GM23338 (cell line): ENCODE data around the gene RNF19B. TPM values are rescaled to one million over a fixed set of nuclear protein-coding genes. Genes with fewer than 3 reads are reported as not detected.

Source experiments
- ATAC-seq: fragments of 200-7000 bp; cut with Tn5 transposase; 3 replicates; pipeline ENCODE4 v1.9.1; 2020
- DNase-seq: peaks from one replicate; pipeline ENCODE4 v3.0.0-alpha.2; 2015; ENCODE audit warnings: low spot score
- H2AFZ ChIP-seq: fragments of 200-600 bp; sonication (generic); 2 replicates; pipeline ENCODE4 v1.8.0; 2016; ENCODE audit warnings: antibody characterized with exemption, mild to moderate bottlenecking, moderate library complexity
- H3F3A ChIP-seq: fragments of 200-600 bp; sonication (generic); replicated peaks from 2 replicates; pipeline ENCODE4 v1.8.0; 2017; ENCODE audit warnings: antibody characterized with exemption, mixed run types, low read depth
- H3K27ac ChIP-seq: fragments of 200-600 bp; sonication (generic); 2 replicates; pipeline ENCODE4 v1.6.1; 2016; ENCODE audit warnings: low read depth
- H3K27me3 ChIP-seq: fragments of 200-600 bp; sonication (generic); 2 replicates; pipeline ENCODE4 v1.8.0; 2016; ENCODE audit warnings: mild to moderate bottlenecking, mixed run types, moderate library complexity; ENCODE audit not compliant: insufficient read depth
- H3K36me3 ChIP-seq: fragments of 200-600 bp; sonication (generic); 2 replicates; pipeline ENCODE4 v1.8.0; 2016; ENCODE audit warnings: mild to moderate bottlenecking; ENCODE audit not compliant: insufficient read depth
- H3K4me1 ChIP-seq: fragments of 200-600 bp; sonication (generic); 2 replicates; pipeline ENCODE4 v1.8.0; 2016; ENCODE audit warnings: mild to moderate bottlenecking, moderate library complexity; ENCODE audit not compliant: insufficient read depth
- H3K4me2 ChIP-seq: fragments of 200-600 bp; sonication (generic); 2 replicates; pipeline ENCODE4 v1.7.1; 2017; ENCODE audit warnings: mixed run types
- H3K4me3 ChIP-seq: fragments of 200-600 bp; sonication (generic); 2 replicates; pipeline ENCODE4 v1.6.1; 2016; ENCODE audit warnings: mixed run types
- H3K79me2 ChIP-seq: fragments of 200-600 bp; sonication (generic); replicated peaks from 2 replicates; pipeline ENCODE4 v1.8.0; 2017; ENCODE audit warnings: mild to moderate bottlenecking; ENCODE audit not compliant: insufficient read depth
- H3K9me2 ChIP-seq: fragments of 200-600 bp; sonication (generic); 2 replicates; pipeline ENCODE4 v1.8.0; 2017; ENCODE audit not compliant: insufficient read depth
- H4K20me1 ChIP-seq: fragments of 200-600 bp; sonication (generic); replicated peaks from 2 replicates; pipeline ENCODE4 v1.8.0; 2017; ENCODE audit warnings: mild to moderate bottlenecking; ENCODE audit not compliant: insufficient read depth
- H3K27ac Mint-ChIP-seq: 2 replicates; pipeline ENCODE4 v1.8.0; 2020; ENCODE audit warnings: inconsistent platforms, mild to moderate bottlenecking, moderate library complexity, mixed read lengths
- H3K27me3 Mint-ChIP-seq: 3 replicates; pipeline ENCODE4 v1.8.0; 2022; ENCODE audit warnings: low read depth, mild to moderate bottlenecking, moderate library complexity, mixed read lengths, inconsistent platforms; ENCODE audit not compliant: insufficient read depth, poor library complexity
- H3K36me3 Mint-ChIP-seq: 3 replicates; pipeline ENCODE4 v1.8.0; 2021; ENCODE audit warnings: low read depth, mild to moderate bottlenecking, inconsistent platforms, moderate library complexity, mixed read lengths
- H3K4me1 Mint-ChIP-seq: 3 replicates; pipeline ENCODE4 v1.8.0; 2020; ENCODE audit warnings: mild to moderate bottlenecking, inconsistent platforms, mixed read lengths
- H3K4me3 Mint-ChIP-seq: 3 replicates; pipeline ENCODE4 v1.8.0; 2021; ENCODE audit warnings: moderate library complexity, mild to moderate bottlenecking, inconsistent platforms, mixed read lengths
- H3K9me3 Mint-ChIP-seq: 3 replicates; pipeline ENCODE4 v1.8.0; 2020; ENCODE audit warnings: moderate library complexity, mild to moderate bottlenecking, inconsistent platforms, mixed read lengths
- CREB1 ChIP-seq: fragments of 250-450 bp; sonication (Bioruptor Pico); IDR thresholded peaks from 2 replicates; pipeline ENCODE4 v1.5.0; 2020; ENCODE audit warnings: low read depth, mild to moderate bottlenecking, moderate library complexity
- EZH2 ChIP-seq: fragments of 200-600 bp; sonication (generic); IDR thresholded peaks from one replicate; pipeline ENCODE4 v1.8.0; 2017; ENCODE audit warnings: antibody characterized with exemption, mild to moderate bottlenecking, low read depth; ENCODE audit not compliant: unreplicated experiment
- EZH2phosphoT487 ChIP-seq: fragments of 200-600 bp; sonication (generic); IDR thresholded peaks from one replicate; pipeline ENCODE4 v1.8.1; 2018; ENCODE audit warnings: antibody characterized with exemption; ENCODE audit not compliant: unreplicated experiment
- JUNB ChIP-seq: IDR thresholded peaks from one replicate; pipeline ENCODE4 v1.6.1; 2016; ENCODE audit warnings: antibody characterized with exemption; ENCODE audit not compliant: unreplicated experiment
- NANOG ChIP-seq: IDR thresholded peaks from 2 replicates; pipeline ENCODE4 v1.6.1; 2016; ENCODE audit warnings: antibody characterized with exemption, borderline replicate concordance
- POLR2AphosphoS5 ChIP-seq: IDR thresholded peaks from 2 replicates; pipeline ENCODE4 v1.6.1; 2016; ENCODE audit warnings: antibody characterized with exemption, low read depth
- STAT1 ChIP-seq: IDR thresholded peaks from one replicate; pipeline ENCODE4 v1.6.1; 2016; ENCODE audit warnings: antibody characterized with exemption; ENCODE audit not compliant: unreplicated experiment
- ZNF114 ChIP-seq: fragments of 250-450 bp; sonication (Bioruptor Pico); IDR thresholded peaks from 2 replicates; pipeline ENCODE4 v1.5.0; 2020; ENCODE audit warnings: mild to moderate bottlenecking, moderate library complexity
- ZNF331 ChIP-seq: fragments of 250-450 bp; sonication (Bioruptor Pico); IDR thresholded peaks from 2 replicates; pipeline ENCODE4 v1.5.0; 2020; ENCODE audit warnings: low read depth, mild to moderate bottlenecking, moderate library complexity
- polyA plus RNA-seq: library from polyadenylated mRNA; unstranded; fragments of >200 nt; fragmentation: Nextera tagmentation; extraction: Ambion mirVana; gene quantifications from 2 replicates; pipeline ENCODE4 v1.2.1, GENCODE V29; 2016
- total RNA-seq: library from RNA; depleted of rRNA; stranded (reverse); fragments of >200 nt; shearing (Covaris generic); gene quantifications from 2 replicates; pipeline ENCODE4 v1.2.3, GENCODE V29; 2014
- TF ChIP-seq, protein P1 (sequence below): fragments of 250-450 bp; sonication (Bioruptor Pico); IDR thresholded peaks from 2 replicates; pipeline ENCODE4 v1.5.0; 2020; ENCODE audit warnings: mild to moderate bottlenecking, moderate library complexity
- TF ChIP-seq, protein P2 (sequence below): IDR thresholded peaks from one replicate; pipeline ENCODE4 v1.6.1; 2018; ENCODE audit warnings: antibody characterized with exemption; ENCODE audit not compliant: unreplicated experiment
- TF ChIP-seq, protein P3 (sequence below): IDR thresholded peaks from 2 replicates; pipeline ENCODE4 v1.6.1; 2016; ENCODE audit warnings: antibody characterized with exemption
- TF ChIP-seq, protein P4 (sequence below), 2 experiments: fragments of 200-600 bp in 1 of 2; sonication (generic) in 1 of 2; conservative IDR thresholded peaks; 2 replicates each; pipeline versions ENCODE4 v1.5.1 to v1.6.1; 2016 to 2017; ENCODE audit warnings: antibody characterized with exemption in 2 of 2, low read depth in 2 of 2, mild to moderate bottlenecking in 2 of 2, moderate library complexity in 1 of 2

The RNF19B gene
- total and polyA plus RNA-seq, 2 experiments from 2014 or later = 2.9 to 11.9 TPM

DNA sequence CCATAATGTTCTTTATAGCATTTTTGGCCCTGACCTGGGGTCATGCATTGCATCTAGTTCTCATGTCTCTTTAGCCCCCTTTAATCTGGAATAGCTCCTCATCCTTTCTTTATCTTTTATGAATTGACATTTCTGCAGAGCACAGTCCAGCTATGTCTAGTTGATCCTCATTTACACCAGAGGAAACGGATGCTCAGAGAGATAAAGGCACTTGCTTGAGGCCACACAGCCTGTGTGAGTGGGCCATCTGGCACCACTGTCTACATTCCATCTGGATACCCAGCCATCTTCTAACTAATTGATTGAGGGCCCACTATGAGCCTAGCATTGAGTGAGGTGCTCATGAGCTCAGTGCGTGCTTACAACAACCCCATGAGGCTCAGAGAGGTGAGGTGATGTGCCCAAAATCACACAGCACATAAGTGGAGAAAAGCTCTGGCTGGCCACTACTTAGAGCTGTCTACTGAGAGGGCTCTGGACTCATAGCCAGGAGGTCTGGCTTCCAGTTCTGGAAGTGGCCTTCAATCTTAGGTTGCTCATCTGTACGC, 74.8 kb downstream of the RNF19B start:
- Histone ChIP-seq H2AFZ (no peak overlapping the region), H3K27ac (no peak overlapping the region), H3K4me3 (no peak overlapping the region), H4K20me1 (peaks cover 6% of the 10 kb centered on the region), H3K27me3 (peaks cover 57% of the 10 kb centered on the region), H3K4me2 (no peak overlapping the region), H3K9me2 (no peaks in the 10 kb centered on the region), H3K4me1 (peaks cover 20% of the 10 kb centered on the region), H3K36me3 (no peaks in the 10 kb centered on the region), H3F3A (peaks cover 7% of the 10 kb centered on the region; the same call in 1 of the 2 replicates), H3K79me2 (no peaks in the 10 kb centered on the region)
- Mint-ChIP-seq H3K27me3 (peaks cover 39% of the 10 kb centered on the region), H3K4me1 (peaks cover 18% of the 10 kb centered on the region), H3K27ac (no peak overlapping the region), H3K36me3 (peaks cover 8% of the 10 kb centered on the region; the same call in 1 of the 3 replicates), H3K9me3 (peaks cover 5% of the 10 kb centered on the region; the same call in 2 of the 3 replicates), H3K4me3 (no peak overlapping the region)
- ATAC-seq (no peak), DNase-seq (no peak)
- TF ChIP-seq, protein P1, sequence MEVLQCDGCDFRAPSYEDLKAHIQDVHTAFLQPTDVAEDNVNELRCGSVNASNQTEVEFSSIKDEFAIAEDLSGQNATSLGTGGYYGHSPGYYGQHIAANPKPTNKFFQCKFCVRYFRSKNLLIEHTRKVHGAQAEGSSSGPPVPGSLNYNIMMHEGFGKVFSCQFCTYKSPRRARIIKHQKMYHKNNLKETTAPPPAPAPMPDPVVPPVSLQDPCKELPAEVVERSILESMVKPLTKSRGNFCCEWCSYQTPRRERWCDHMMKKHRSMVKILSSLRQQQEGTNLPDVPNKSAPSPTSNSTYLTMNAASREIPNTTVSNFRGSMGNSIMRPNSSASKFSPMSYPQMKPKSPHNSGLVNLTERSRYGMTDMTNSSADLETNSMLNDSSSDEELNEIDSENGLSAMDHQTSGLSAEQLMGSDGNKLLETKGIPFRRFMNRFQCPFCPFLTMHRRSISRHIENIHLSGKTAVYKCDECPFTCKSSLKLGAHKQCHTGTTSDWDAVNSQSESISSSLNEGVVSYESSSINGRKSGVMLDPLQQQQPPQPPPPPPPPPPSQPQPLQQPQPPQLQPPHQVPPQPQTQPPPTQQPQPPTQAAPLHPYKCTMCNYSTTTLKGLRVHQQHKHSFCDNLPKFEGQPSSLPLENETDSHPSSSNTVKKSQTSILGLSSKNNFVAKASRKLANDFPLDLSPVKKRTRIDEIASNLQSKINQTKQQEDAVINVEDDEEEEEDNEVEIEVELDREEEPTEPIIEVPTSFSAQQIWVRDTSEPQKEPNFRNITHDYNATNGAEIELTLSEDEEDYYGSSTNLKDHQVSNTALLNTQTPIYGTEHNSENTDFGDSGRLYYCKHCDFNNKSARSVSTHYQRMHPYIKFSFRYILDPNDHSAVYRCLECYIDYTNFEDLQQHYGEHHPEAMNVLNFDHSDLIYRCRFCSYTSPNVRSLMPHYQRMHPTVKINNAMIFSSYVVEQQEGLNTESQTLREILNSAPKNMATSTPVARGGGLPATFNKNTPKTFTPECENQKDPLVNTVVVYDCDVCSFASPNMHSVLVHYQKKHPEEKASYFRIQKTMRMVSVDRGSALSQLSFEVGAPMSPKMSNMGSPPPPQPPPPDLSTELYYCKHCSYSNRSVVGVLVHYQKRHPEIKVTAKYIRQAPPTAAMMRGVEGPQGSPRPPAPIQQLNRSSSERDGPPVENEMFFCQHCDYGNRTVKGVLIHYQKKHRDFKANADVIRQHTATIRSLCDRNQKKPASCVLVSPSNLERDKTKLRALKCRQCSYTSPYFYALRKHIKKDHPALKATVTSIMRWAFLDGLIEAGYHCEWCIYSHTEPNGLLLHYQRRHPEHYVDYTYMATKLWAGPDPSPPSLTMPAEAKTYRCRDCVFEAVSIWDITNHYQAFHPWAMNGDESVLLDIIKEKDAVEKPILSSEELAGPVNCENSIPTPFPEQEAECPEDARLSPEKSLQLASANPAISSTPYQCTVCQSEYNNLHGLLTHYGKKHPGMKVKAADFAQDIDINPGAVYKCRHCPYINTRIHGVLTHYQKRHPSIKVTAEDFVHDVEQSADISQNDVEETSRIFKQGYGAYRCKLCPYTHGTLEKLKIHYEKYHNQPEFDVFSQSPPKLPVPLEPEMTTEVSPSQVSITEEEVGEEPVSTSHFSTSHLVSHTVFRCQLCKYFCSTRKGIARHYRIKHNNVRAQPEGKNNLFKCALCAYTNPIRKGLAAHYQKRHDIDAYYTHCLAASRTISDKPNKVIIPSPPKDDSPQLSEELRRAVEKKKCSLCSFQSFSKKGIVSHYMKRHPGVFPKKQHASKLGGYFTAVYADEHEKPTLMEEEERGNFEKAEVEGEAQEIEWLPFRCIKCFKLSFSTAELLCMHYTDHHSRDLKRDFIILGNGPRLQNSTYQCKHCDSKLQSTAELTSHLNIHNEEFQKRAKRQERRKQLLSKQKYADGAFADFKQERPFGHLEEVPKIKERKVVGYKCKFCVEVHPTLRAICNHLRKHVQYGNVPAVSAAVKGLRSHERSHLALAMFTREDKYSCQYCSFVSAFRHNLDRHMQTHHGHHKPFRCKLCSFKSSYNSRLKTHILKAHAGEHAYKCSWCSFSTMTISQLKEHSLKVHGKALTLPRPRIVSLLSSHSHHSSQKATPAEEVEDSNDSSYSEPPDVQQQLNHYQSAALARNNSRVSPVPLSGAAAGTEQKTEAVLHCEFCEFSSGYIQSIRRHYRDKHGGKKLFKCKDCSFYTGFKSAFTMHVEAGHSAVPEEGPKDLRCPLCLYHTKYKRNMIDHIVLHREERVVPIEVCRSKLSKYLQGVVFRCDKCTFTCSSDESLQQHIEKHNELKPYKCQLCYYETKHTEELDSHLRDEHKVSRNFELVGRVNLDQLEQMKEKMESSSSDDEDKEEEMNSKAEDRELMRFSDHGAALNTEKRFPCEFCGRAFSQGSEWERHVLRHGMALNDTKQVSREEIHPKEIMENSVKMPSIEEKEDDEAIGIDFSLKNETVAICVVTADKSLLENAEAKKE (CRISPR knock-in tag) = no peak
- TF ChIP-seq JUNB (no peak), POLR2AphosphoS5 (no peak), NANOG (no peak), EZH2 (no peak), ZNF114 (CRISPR knock-in tag) (no peak), ZNF331 (CRISPR knock-in tag) (no peak), STAT1 (no peak), EZH2phosphoT487 (no peak), CREB1 (CRISPR knock-in tag) (no peak)
- TF ChIP-seq, protein P2, sequence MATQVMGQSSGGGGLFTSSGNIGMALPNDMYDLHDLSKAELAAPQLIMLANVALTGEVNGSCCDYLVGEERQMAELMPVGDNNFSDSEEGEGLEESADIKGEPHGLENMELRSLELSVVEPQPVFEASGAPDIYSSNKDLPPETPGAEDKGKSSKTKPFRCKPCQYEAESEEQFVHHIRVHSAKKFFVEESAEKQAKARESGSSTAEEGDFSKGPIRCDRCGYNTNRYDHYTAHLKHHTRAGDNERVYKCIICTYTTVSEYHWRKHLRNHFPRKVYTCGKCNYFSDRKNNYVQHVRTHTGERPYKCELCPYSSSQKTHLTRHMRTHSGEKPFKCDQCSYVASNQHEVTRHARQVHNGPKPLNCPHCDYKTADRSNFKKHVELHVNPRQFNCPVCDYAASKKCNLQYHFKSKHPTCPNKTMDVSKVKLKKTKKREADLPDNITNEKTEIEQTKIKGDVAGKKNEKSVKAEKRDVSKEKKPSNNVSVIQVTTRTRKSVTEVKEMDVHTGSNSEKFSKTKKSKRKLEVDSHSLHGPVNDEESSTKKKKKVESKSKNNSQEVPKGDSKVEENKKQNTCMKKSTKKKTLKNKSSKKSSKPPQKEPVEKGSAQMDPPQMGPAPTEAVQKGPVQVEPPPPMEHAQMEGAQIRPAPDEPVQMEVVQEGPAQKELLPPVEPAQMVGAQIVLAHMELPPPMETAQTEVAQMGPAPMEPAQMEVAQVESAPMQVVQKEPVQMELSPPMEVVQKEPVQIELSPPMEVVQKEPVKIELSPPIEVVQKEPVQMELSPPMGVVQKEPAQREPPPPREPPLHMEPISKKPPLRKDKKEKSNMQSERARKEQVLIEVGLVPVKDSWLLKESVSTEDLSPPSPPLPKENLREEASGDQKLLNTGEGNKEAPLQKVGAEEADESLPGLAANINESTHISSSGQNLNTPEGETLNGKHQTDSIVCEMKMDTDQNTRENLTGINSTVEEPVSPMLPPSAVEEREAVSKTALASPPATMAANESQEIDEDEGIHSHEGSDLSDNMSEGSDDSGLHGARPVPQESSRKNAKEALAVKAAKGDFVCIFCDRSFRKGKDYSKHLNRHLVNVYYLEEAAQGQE = no peak
- TF ChIP-seq, protein P3, sequence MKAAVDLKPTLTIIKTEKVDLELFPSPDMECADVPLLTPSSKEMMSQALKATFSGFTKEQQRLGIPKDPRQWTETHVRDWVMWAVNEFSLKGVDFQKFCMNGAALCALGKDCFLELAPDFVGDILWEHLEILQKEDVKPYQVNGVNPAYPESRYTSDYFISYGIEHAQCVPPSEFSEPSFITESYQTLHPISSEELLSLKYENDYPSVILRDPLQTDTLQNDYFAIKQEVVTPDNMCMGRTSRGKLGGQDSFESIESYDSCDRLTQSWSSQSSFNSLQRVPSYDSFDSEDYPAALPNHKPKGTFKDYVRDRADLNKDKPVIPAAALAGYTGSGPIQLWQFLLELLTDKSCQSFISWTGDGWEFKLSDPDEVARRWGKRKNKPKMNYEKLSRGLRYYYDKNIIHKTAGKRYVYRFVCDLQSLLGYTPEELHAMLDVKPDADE = no peak
- TF ChIP-seq, protein P4, sequence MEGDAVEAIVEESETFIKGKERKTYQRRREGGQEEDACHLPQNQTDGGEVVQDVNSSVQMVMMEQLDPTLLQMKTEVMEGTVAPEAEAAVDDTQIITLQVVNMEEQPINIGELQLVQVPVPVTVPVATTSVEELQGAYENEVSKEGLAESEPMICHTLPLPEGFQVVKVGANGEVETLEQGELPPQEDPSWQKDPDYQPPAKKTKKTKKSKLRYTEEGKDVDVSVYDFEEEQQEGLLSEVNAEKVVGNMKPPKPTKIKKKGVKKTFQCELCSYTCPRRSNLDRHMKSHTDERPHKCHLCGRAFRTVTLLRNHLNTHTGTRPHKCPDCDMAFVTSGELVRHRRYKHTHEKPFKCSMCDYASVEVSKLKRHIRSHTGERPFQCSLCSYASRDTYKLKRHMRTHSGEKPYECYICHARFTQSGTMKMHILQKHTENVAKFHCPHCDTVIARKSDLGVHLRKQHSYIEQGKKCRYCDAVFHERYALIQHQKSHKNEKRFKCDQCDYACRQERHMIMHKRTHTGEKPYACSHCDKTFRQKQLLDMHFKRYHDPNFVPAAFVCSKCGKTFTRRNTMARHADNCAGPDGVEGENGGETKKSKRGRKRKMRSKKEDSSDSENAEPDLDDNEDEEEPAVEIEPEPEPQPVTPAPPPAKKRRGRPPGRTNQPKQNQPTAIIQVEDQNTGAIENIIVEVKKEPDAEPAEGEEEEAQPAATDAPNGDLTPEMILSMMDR (conservative IDR thresholded peaks at IDR 0.05; ENCODE audit: low read depth in 2 of 2) = no peak
